B cell (primary cell): ENCODE measurements around the gene ANKMY2.

ENCODE experiments used
- EZH2 ChIP-seq: IDR thresholded peaks from 2 replicates; pipeline ENCODE4 v1.6.1; 2012; ENCODE audit warnings: borderline replicate concordance, low read depth, mild to moderate bottlenecking, moderate library complexity, low read length; ENCODE audit not compliant: insufficient read depth, poor library complexity, severe bottlenecking
- TF ChIP-seq, protein P1 (sequence below): fragments of 200-600 bp; IDR thresholded peaks from one replicate; pipeline ENCODE4 v1.8.0; 2022; ENCODE audit warnings: antibody characterized with exemption, mild to moderate bottlenecking

DNA sequence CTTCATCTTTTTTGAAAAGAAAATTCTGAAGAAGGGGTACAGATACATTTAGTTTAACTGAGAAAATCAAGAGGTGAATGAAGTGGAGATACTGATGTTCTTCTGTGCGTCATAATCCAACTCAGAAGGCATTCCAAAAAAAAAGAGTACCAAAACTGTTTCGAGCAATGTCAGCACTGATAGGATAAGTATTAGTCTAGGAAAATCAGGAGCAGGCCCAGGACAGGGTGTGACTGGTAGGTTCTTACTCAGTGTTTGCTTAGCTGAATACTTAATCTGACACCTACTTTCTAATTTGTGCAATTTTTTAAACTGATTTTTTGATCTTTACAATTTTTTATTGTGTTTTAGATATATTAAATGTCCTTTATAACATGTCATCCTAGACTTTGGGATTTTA is 4.7 kb upstream of the ANKMY2 start:
- TF ChIP-seq, protein P1, sequence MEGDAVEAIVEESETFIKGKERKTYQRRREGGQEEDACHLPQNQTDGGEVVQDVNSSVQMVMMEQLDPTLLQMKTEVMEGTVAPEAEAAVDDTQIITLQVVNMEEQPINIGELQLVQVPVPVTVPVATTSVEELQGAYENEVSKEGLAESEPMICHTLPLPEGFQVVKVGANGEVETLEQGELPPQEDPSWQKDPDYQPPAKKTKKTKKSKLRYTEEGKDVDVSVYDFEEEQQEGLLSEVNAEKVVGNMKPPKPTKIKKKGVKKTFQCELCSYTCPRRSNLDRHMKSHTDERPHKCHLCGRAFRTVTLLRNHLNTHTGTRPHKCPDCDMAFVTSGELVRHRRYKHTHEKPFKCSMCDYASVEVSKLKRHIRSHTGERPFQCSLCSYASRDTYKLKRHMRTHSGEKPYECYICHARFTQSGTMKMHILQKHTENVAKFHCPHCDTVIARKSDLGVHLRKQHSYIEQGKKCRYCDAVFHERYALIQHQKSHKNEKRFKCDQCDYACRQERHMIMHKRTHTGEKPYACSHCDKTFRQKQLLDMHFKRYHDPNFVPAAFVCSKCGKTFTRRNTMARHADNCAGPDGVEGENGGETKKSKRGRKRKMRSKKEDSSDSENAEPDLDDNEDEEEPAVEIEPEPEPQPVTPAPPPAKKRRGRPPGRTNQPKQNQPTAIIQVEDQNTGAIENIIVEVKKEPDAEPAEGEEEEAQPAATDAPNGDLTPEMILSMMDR: no peak
- TF ChIP-seq EZH2: no peak
